HG03442 (cell line): ENCODE results near the gene PERP.
"Not testable (repeated sequence)": the region's sequence is repeated elsewhere in the genome, so short reads cannot be mapped to it uniquely, and the experiment has no call there.

Experiments
- ATAC-seq: cut with Tn5 transposase; IDR thresholded peaks from one replicate; pipeline ENCODE4 v1.9.1; 2021; ENCODE audit warnings: mild to moderate bottlenecking, moderate library complexity; ENCODE audit not compliant: unreplicated experiment

PERP gene

GRCh38 chr6:138105880-138106664 lies 1.1 kb downstream of the PERP start:
- ATAC-seq: no peak

DNA sequence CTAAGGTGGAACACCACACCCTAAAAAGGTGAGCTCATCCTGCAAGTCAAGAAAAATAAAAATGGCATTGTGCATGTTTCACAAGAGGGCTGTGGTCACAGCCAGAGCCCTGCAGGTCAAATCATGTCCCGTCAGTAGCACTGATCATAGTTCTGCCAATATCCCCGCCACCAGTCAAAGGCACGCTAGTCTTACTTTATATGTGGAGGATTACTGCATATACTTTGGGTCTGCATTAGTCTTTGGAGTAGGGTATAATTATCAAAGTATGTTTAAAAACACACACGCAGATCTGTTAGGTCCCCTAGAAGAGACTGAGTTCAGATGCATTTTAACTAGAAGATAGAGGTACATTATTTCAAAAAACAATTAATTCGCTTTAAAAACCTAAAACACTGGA lies 1.8 kb downstream of the PERP start:
- ATAC-seq: no peak

DNA sequence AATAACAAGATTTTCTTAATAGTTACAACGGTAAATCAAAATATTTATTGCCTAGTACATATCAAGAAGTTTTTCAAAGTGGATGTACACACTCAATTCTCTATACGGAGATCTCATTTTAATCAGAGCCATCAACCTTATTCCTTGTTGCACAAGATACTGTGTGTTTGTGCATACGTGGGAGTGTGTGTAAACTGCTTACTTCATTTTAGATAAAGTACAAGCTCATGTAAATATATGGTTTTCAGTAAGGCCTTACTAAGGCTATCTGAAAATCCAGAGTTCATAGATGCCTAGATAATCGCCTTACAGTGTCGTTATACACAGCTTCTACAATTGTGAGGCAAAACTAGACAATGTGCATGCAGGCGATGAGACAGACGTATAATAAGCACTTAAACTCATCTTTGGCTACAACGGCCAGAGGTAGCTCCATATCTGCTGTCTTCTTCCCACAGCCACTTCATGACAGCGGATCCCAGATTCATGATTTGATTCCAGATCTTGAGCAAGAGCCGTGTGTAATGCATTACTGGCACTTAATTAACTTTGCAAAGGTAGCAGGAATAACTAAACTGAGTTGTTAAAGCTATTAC lies 2.5 kb downstream of the PERP start:
- no peak for ATAC-seq

- no peak for ATAC-seq
Observed at GRCh38 chr6:138103871-138104270, 3.3 kb downstream of the PERP start.

- no peak for ATAC-seq
Observed at GRCh38 chr6:138101946-138102731, 5.1 kb downstream of the PERP start.

DNA sequence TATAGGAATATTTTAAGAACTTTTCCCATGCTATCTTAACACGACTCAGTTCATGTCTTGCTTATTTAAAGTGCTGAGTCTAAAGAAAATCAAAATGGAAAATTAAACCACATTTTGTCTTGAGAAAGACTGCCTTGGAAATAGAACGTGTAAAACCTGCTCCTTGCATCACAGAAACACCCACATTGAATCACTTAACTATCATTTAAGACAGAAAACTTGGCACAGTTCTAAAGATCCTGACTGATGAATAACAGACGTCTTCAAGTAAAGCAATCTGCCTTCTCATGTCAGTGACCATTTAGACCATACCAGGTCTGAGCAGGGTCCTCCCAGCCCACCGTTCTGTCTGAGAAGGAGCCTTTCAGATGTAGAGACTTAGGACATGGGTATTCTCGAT lies 7.4 kb downstream of the PERP start:
- no peak for ATAC-seq

DNA sequence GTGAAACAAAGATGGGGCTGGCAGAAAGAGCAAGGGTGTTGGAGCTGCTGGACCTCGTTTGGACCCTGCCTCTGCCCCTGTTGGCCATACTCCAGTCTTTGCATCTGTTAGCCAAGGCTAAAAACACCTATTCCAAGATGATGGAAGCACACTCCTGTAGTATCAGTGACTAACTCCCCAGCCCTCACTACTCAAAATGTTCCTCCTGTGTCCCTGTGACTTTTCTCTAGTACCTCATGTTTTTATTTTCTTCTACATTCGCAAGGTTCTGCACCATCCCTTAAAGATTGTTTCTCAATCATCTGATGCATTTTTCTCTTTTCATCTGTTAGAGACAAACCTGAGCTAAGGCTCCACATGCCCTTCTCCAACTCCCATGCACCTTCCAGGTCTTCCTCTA lies 8.9 kb downstream of the PERP start:
- no peak for ATAC-seq

GRCh38 chr6:138094260-138094659 lies 13.0 kb downstream of the PERP start:
- ATAC-seq: no peak

- no peak for ATAC-seq
Observed at GRCh38 chr6:138093632-138094031, 13.6 kb downstream of the PERP start.

GRCh38 chr6:138092686-138093085 lies 14.5 kb downstream of the PERP start:
- ATAC-seq: no peak

DNA sequence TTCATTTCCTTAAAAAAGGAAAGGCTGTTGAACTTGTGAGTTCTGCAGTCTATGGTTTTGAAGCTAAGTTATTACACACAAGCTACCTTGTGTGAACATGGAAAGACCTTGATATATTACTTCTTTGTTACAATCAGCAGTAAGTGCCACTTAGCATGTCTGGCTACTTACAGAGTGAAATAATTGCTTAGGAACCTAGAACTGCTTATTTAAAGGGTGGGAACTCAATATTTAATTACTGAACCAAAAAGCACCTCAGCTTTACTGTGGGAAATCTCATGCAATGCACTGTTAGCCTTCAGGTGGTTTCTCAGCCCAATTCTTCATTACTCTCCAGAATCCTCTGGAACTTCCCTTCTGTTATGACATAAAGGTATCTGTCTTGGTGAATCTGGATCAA lies 17.9 kb downstream of the PERP start:
- ATAC-seq: no peak

- ATAC-seq: no peak
Observed at GRCh38 chr6:138088326-138088762, 18.9 kb downstream of the PERP start.

- ATAC-seq: no peak
Observed at GRCh38 chr6:138087593-138088325, 19.5 kb downstream of the PERP start.

DNA sequence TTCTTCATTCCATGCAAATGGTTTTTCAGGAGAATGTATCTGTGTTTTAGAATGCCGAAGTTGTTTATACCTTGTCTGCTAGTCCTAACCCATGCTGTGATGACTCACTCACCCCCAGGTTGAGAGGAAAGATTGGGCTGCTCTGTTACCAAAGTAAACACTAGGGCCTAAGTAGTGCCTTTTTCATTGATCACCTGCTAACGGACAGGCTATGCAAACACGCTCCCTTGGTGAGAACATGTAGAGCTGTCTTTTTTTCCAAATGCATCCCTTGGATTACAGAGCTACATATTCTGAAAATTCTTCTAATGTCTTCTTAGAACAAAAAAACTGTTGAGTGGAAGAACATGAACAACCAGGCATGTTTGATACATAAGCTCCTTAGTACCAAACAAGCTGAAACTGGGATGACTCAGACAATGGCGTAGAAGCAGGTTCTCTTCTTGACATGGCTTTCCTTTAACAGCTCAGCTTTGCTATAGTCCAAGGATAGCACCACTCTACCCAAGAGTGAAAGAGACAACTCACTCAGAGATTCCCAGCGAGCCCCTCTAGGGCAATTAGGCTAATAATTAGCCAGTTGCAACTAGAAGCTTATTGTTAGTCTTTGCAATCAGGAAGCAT lies 20.5 kb downstream of the PERP start:
- no peak for ATAC-seq

DNA sequence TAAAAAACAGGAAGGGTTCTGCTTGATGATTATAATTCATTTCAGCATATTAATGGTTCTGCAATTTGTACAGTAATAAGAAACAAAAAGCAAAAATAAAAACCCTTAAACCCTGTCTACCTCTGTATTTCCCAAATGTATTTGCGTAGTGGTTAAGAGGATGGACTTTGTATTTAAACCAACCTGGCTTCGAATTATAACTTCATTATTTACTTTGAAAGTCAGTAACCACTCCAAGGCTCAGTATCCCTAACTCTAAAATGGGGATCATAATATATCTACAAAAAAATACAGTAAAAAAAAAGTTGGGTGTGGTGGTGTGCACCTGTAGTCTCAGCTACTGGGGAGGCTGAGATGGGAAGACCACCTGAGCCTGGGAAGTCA lies 21.4 kb downstream of the PERP start:
- no peak for ATAC-seq

GRCh38 chr6:138084904-138085838 lies 22.0 kb downstream of the PERP start:
- ATAC-seq: no peak

DNA sequence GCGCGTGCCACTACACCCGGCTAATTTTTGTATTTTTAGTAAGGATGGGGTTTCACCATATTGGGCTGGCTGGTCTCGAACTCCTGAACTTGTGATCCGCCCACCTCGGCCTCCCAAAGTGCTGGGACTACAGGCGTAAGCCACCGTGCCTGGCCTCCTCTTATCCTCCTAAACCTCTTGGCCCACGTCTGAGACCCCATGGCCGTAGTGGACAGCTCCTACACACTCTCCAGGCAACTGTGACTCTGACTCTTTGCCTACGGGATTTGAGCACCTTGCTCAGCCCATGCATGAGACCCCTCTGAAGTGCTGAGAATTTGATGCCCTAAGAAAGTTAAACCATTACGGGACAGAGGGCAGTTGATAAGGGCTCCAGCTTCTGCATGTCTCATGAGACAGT lies 25.0 kb downstream of the PERP start:
- no peak for ATAC-seq

DNA sequence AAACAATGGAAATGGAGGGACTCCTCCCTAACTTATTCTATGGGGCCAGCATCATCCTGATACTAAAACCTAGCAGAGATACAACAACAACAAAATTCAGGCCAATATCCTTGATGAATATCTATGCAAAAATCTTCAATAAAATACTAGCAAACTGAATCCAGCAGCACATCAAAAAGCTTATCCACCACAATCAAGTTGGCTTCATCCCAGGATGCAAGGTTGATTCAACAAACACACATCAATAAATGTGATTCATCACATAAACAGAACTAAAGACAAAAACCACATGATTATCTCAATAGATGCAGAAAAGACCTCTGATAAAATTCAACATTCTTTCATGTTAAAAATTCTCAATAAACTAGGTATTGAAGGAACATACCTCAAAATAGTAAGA lies 27.7 kb downstream of the PERP start:
- ATAC-seq: not testable (repeated sequence)

- ATAC-seq: no peak
Observed at GRCh38 chr6:138078491-138078890, 28.7 kb downstream of the PERP start.

DNA sequence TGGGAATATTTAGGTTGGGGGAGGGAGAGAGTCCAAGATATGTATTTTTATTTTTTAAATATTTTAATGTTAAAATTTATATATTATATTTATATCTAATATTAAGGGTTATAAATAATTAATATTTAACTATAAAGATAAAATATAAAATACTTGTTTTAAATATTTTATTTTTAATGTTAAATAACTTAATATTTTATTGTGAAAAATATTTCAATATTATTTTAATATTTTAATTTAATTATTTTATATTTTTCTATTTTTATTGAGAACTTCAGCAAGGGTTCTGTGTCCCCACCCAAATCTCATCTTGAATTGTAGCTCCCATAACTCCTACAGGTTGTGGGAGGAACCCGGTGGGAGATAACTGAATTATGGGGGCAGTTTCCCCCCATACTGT lies 34.0 kb downstream of the PERP start:
- no peak for ATAC-seq
